H1 (cell line): ENCODE measurements around the gene LRWD1. TPM values are rescaled to one million over a fixed set of nuclear protein-coding genes. Genes with fewer than 3 reads are reported as not detected.

Source experiments
- CTCF ChIA-PET: fragments of 300-600 bp; sonication (Branson Sonifier 250); formaldehyde crosslinking; loops from one replicate; lab custom pipeline; 2021; ENCODE audit not compliant: partially characterized antibody; lab: Charles Lee
- POLR2A ChIA-PET: fragments of 300-600 bp; sonication (Branson Sonifier 250); formaldehyde crosslinking; loops from one replicate; lab custom pipeline; 2021; ENCODE audit warnings: inconsistent platforms; ENCODE audit not compliant: partially characterized antibody; lab: Charles Lee
- DNase-seq, 2 experiments: peaks; one replicate each; pipeline versions ENCODE4 v3.0.0 to v3.0.0-alpha.2; 2010 to 2022; ENCODE audit warnings: low spot score in 2 of 2, low read depth in 1 of 2, mixed read lengths in 1 of 2
- FAIRE-seq: peaks from 2 replicates; lab custom pipeline; 2011; peaks lifted over from hg19 to GRCh38; lab: Jason Lieb, UNC
- H2AFZ ChIP-seq: 2 replicates; pipeline ENCODE4 v1.8.1; 2012; ENCODE audit warnings: low read length, inconsistent platforms
- H2AK5ac ChIP-seq: 2 replicates; pipeline ENCODE4 v1.6.1; 2013; ENCODE audit warnings: low read depth, low read length
- H2BK120ac ChIP-seq: replicated peaks from 2 replicates; pipeline ENCODE3; 2013; ENCODE audit warnings: low read depth, low read length, inconsistent platforms
- H2BK12ac ChIP-seq: 2 replicates; pipeline ENCODE4 v1.6.1; 2013; ENCODE audit warnings: low read depth, low read length
- H2BK15ac ChIP-seq: 2 replicates; pipeline ENCODE4 v1.6.1; 2013; ENCODE audit warnings: low read length
- H2BK20ac ChIP-seq: 2 replicates; pipeline ENCODE4 v1.6.1; 2013; ENCODE audit warnings: low read length
- H2BK5ac ChIP-seq: 2 replicates; pipeline ENCODE4 v1.6.1; 2013; ENCODE audit warnings: low read depth, low read length
- H3K14ac ChIP-seq: 2 replicates; pipeline ENCODE4 v1.6.1; 2013; ENCODE audit warnings: inconsistent platforms; ENCODE audit not compliant: insufficient read length
- H3K18ac ChIP-seq: 2 replicates; pipeline ENCODE4 v1.6.1; 2013; ENCODE audit warnings: low read length; ENCODE audit errors: extremely low read depth
- H3K23ac ChIP-seq: 2 replicates; pipeline ENCODE4 v1.6.1; 2013; ENCODE audit warnings: inconsistent platforms; ENCODE audit not compliant: insufficient read length
- H3K23me2 ChIP-seq: 2 replicates; pipeline ENCODE4 v1.6.1; 2013; ENCODE audit warnings: low read depth, low read length
- H3K27ac ChIP-seq: 2 replicates; pipeline ENCODE4 v1.6.1; 2011; ENCODE audit warnings: low read depth, low read length, inconsistent platforms
- H3K27me3 ChIP-seq, 4 experiments: replicated peaks in 1 of 4; 1 replicate in 1 of 4; 2 replicates in 3 of 4; pipeline versions ENCODE4 v1.6.1 to v1.8.1; 2011 to 2013; ENCODE audit warnings: low read length in 3 of 4, mild to moderate bottlenecking in 3 of 4, inconsistent platforms in 2 of 4, mixed read lengths in 2 of 4, moderate library complexity in 1 of 4; ENCODE audit not compliant: control insufficient read depth in 3 of 4, insufficient read depth in 3 of 4; ENCODE audit errors: extremely low read depth in 1 of 4
- H3K36me3 ChIP-seq, 4 experiments: 2 replicates each; pipeline versions ENCODE4 v1.6.1 to v1.8.1; 2011 to 2013; ENCODE audit warnings: mild to moderate bottlenecking in 4 of 4, low read length in 3 of 4, moderate library complexity in 2 of 4, control low read depth in 1 of 4, inconsistent platforms in 1 of 4; ENCODE audit not compliant: insufficient read depth in 4 of 4, control insufficient read depth in 2 of 4
- H3K4ac ChIP-seq: replicated peaks from 2 replicates; pipeline ENCODE3; 2013; ENCODE audit warnings: low read length, low read depth, mixed read lengths, inconsistent platforms; ENCODE audit not compliant: insufficient read length
- H3K4me1 ChIP-seq, 4 experiments: replicated peaks in 1 of 4; 1 replicate in 1 of 4; 2 replicates in 3 of 4; pipeline versions ENCODE4 v1.6.1 to v1.8.1; 2011 to 2013; ENCODE audit warnings: low read length in 3 of 4, inconsistent platforms in 2 of 4, mixed read lengths in 1 of 4; ENCODE audit not compliant: insufficient read depth in 4 of 4, control insufficient read depth in 3 of 4
- H3K4me2 ChIP-seq, 2 experiments: 2 replicates each; pipeline versions ENCODE4 v1.6.1 to v1.8.1; 2011 to 2013; ENCODE audit warnings: low read depth in 2 of 2, low read length in 2 of 2, control low read depth in 1 of 2, inconsistent platforms in 1 of 2, mild to moderate bottlenecking in 1 of 2; ENCODE audit not compliant: insufficient read depth in 1 of 2
- H3K4me3 ChIP-seq, 4 experiments: fragments of 200-600, 300-600 bp in 1 of 4; sonication (generic), shearing (Covaris generic), sonication (Bioruptor Twin) in 1 of 4; 2 replicates each; pipeline versions ENCODE4 v1.5.1 to v1.8.1; 2011 to 2016; ENCODE audit warnings: low read length in 4 of 4, low read depth in 3 of 4, control low read depth in 2 of 4, inconsistent platforms in 2 of 4, mild to moderate bottlenecking in 2 of 4, mixed read lengths in 1 of 4, moderate library complexity in 1 of 4; ENCODE audit not compliant: insufficient read depth in 2 of 4; ENCODE audit errors: extremely low read depth in 1 of 4
- H3K56ac ChIP-seq: replicated peaks from 2 replicates; pipeline ENCODE3; 2013; ENCODE audit warnings: low read depth, mild to moderate bottlenecking, mixed read lengths, low read length, inconsistent platforms; ENCODE audit not compliant: insufficient read length
- H3K79me1 ChIP-seq: 2 replicates; pipeline ENCODE4 v1.6.1; 2013; ENCODE audit warnings: low read depth, low read length, control low read depth
- H3K79me2 ChIP-seq, 2 experiments: 2 replicates each; pipeline versions ENCODE4 v1.6.1 to v1.8.1; 2012 to 2013; ENCODE audit warnings: low read length in 2 of 2, mild to moderate bottlenecking in 2 of 2, inconsistent platforms in 1 of 2; ENCODE audit not compliant: insufficient read depth in 2 of 2, control insufficient read depth in 1 of 2
- H3K9ac ChIP-seq, 4 experiments: replicated peaks in 1 of 4; 1 replicate in 1 of 4; 2 replicates in 3 of 4; pipeline versions ENCODE4 v1.6.1 to v1.8.1; 2011 to 2013; ENCODE audit warnings: low read depth in 3 of 4, low read length in 3 of 4, control low read depth in 2 of 4, mild to moderate bottlenecking in 2 of 4, moderate library complexity in 2 of 4, inconsistent platforms in 1 of 4; ENCODE audit errors: extremely low read depth in 1 of 4
- H3K9me3 ChIP-seq, 2 experiments: 2 replicates each; pipeline versions ENCODE4 v1.6.1 to v1.8.1; 2012 to 2013; ENCODE audit warnings: mild to moderate bottlenecking in 2 of 2, moderate library complexity in 2 of 2, control low read depth in 1 of 2, inconsistent platforms in 1 of 2, low read depth in 1 of 2, low read length in 1 of 2, mixed read lengths in 1 of 2; ENCODE audit not compliant: insufficient read depth in 2 of 2
- H4K20me1 ChIP-seq, 2 experiments: replicated peaks in 1 of 2; 2 replicates each; pipeline versions ENCODE3 to v1.8.1; 2011 to 2013; ENCODE audit warnings: inconsistent platforms in 2 of 2, low read length in 2 of 2, mild to moderate bottlenecking in 1 of 2; ENCODE audit not compliant: insufficient read depth in 2 of 2, control insufficient read depth in 1 of 2
- H4K5ac ChIP-seq: 2 replicates; pipeline ENCODE4 v1.6.1; 2013; ENCODE audit warnings: low read length, low read depth, mixed read lengths, inconsistent platforms; ENCODE audit not compliant: insufficient read length
- H4K8ac ChIP-seq: 2 replicates; pipeline ENCODE4 v1.8.0; 2013; ENCODE audit warnings: mild to moderate bottlenecking, moderate library complexity, low read length, inconsistent platforms; ENCODE audit not compliant: insufficient read depth; ENCODE audit errors: extremely low read depth
- H4K91ac ChIP-seq: replicated peaks from 2 replicates; pipeline ENCODE3; 2013; ENCODE audit warnings: low read length, mixed read lengths, inconsistent platforms; ENCODE audit not compliant: insufficient read length
- GABPA ChIP-seq: IDR thresholded peaks from 2 replicates; pipeline ENCODE4 v1.6.1; 2011; ENCODE audit warnings: mild to moderate bottlenecking, low read length, moderate library complexity, borderline replicate concordance; ENCODE audit not compliant: insufficient read depth
- SIX5 ChIP-seq: IDR thresholded peaks from 2 replicates; pipeline ENCODE4 v1.6.1; 2011; ENCODE audit warnings: mild to moderate bottlenecking, low read depth, low read length
- SP4 ChIP-seq: IDR thresholded peaks from 2 replicates; pipeline ENCODE4 v1.6.1; 2012; ENCODE audit warnings: low read length, inconsistent platforms
- SRF ChIP-seq: IDR thresholded peaks from 2 replicates; pipeline ENCODE4 v1.6.1; 2011; ENCODE audit warnings: mild to moderate bottlenecking, low read depth, low read length, moderate library complexity
- TAF7 ChIP-seq: optimal IDR thresholded peaks from 2 replicates; pipeline ENCODE3; 2011; ENCODE audit warnings: low read depth, mild to moderate bottlenecking, inconsistent platforms, low read length, moderate library complexity, borderline replicate concordance
- WGBS, 2 experiments: shearing (Covaris generic) in 1 of 2; methylation state at CpG; one replicate each; pipeline versions ENCODE4 v1.1.6 to v1.1.7; 2013 to 2015; ENCODE audit warnings: low lambda C conversion rate in 2 of 2, mixed read lengths in 2 of 2, inconsistent platforms in 1 of 2, low coverage in 1 of 2, missing lambda C conversion rate in 1 of 2; ENCODE audit not compliant: insufficient replicate concordance in 2 of 2, insufficient coverage in 1 of 2, insufficient read length in 1 of 2; ENCODE audit errors: extremely low coverage in 1 of 2, missing lambda C conversion rate in 1 of 2; 5-methylcytosine and 5-hydroxymethylcytosine counted together
- polyA plus RNA-seq, 7 experiments: library from polyadenylated mRNA; depleted of rRNA in 3 of 7; stranded (reverse) in 5 of 7; unstranded in 2 of 7; fragments of >200 nt in 5 of 7; fragments of 200-250 nt in 2 of 7; gene quantifications; 1 replicate in 5 of 7; 2 replicates in 1 of 7; 4 replicates in 1 of 7; pipeline versions ENCODE4 v1.2.1 to v1.2.3, GENCODE V29; 2011 to 2013; ENCODE audit warnings: missing spikeins in 2 of 7, mixed read lengths in 2 of 7
- total RNA-seq: library from RNA; stranded (reverse); fragmentation: NEBNext Ultra II Directional; extraction: Animal tissue kit (Norgen Biotek cat#: 25700); gene quantifications from 2 replicates; pipeline ENCODE4 v1.2.1, GENCODE V29; 2021

Gene LRWD1
- total and polyA plus RNA-seq, 2 of the 8 experiments (the other 6 are each of a cell fraction or from before 2014, with no cell fraction given) = 23.4 to 26.8 TPM

- H2BK20ac ChIP-seq = no peak overlapping the region
- DNase-seq = no peak
- H3K9me3 ChIP-seq = no peaks in the 10 kb centered on the region
- TF ChIP-seq SIX5 = no peak
- TF ChIP-seq TAF7 = no peak
- TF ChIP-seq SP4 = no peak
- peak; percentile 69 for TF ChIP-seq SRF
- no peak for TF ChIP-seq GABPA
- no peak overlapping the region for H3K4me2 ChIP-seq
- no peaks in the 10 kb centered on the region; the same call in 1 of the 2 replicates for H3K23me2 ChIP-seq
- no peak overlapping the region for H4K91ac ChIP-seq
- H3K79me1 ChIP-seq = no peaks in the 10 kb centered on the region
- no peak overlapping the region for H2BK5ac ChIP-seq
- H3K79me2 ChIP-seq = no peaks in the 10 kb centered on the region
- POLR2A ChIA-PET = interaction anchor here (0.8 to 4.5 kb wide), 6 partner anchors 8 to 59 kb away, joined by 3 to 27 read pairs (median 6); partner anchors contain the start of genes ALKBH4, LRWD1 and PRKRIP1
- H3K36me3 ChIP-seq = peaks cover 6 to 21% (median 16%) of the 10 kb centered on the region in 4 experiments; a peak in 5 of 8 replicates
- no peak overlapping the region for H2AK5ac ChIP-seq
- no peak overlapping the region for H2AFZ ChIP-seq
- no peak overlapping the region for H3K56ac ChIP-seq
- H4K5ac ChIP-seq = no peak overlapping the region
- no peak overlapping the region for H3K4me3 ChIP-seq
- H3K14ac ChIP-seq = no peak overlapping the region
- H4K8ac ChIP-seq = peak overlapping the region; percentile 46; the same call in 1 of the 2 replicates
- no peak overlapping the region for H3K9ac ChIP-seq
- H3K4ac ChIP-seq = no peak overlapping the region
- no peak overlapping the region for H2BK12ac ChIP-seq
- H3K23ac ChIP-seq = no peak overlapping the region
- H3K27ac ChIP-seq = no peak overlapping the region
- no peak overlapping the region for H3K18ac ChIP-seq
- H3K4me1 ChIP-seq = peaks cover 0 to 3% (median 0%) of the 10 kb centered on the region in 4 experiments; a peak in 2 of 7 replicates
- no peak overlapping the region for H2BK120ac ChIP-seq
- WGBS, 2 experiments = 83% methylated on average over 12 of the region's 12 CpGs; no CpG with 5 or more reads in 1 of the 2 experiments
- CTCF ChIA-PET = interaction anchor here (0.8 to 1.0 kb wide), 2 partner anchors 15 to 145 kb away, joined by 3 to 4 read pairs; no protein-coding TSS in a partner anchor
- H3K27me3 ChIP-seq = no peaks in the 10 kb centered on the region; a peak in 1 of 7 replicates
- H2BK15ac ChIP-seq = no peak overlapping the region
- peaks cover 0 to under 1% of the 10 kb centered on the region in 2 experiments for H4K20me1 ChIP-seq
- FAIRE-seq = no peak
These were observed 10.3 kb upstream of the LRWD1 start for GRCh38 chr7:102454468-102454867.
